Gastrocnemius medialis (tissue), 4 donors: ENCODE data around the gene AFDN.

Experiments
- POLR2A ChIP-seq, 2 donors: fragments of 450-650 bp; IDR thresholded peaks; one replicate each; pipeline ENCODE4 v1.6.1; 2017; ENCODE audit warnings: antibody characterized with exemption in 2 of 2, mild to moderate bottlenecking in 2 of 2, moderate library complexity in 2 of 2
- TF ChIP-seq, protein P1 (sequence below), 5 experiments: fragments of 450-650 bp in 3 of 5; fragments of 200-600 bp in 2 of 5; sonication (generic) in 2 of 5; IDR thresholded peaks in 4 of 5; conservative IDR thresholded peaks in 1 of 5; 1 replicate in 4 of 5; 2 replicates in 1 of 5; pipeline ENCODE4 v1.5.1; 2016 to 2019; ENCODE audit warnings: antibody characterized with exemption in 5 of 5, mild to moderate bottlenecking in 3 of 5, moderate library complexity in 3 of 5

DNA sequence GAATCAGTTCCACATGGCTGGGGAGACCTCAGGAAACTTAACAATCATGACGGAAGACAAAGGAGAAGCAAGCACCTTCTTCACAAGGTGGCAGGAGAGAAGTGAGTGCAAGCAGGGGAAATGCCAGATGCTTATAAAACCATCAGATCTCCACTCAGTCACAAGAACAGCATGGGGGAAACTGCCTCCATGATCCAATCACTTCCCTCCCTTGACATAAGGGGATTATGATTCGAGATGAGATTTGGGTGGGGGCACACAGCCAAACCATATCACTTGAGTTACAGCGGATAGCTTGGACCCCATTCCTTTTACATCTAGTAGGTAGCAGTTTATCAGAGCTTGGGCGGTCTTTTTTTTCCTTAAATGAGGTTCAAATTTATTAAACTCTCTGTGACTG is 19.1 kb downstream of the AFDN start:
- no peak for TF ChIP-seq POLR2A (IDR thresholded peaks at IDR 0.05)
- TF ChIP-seq, protein P1, sequence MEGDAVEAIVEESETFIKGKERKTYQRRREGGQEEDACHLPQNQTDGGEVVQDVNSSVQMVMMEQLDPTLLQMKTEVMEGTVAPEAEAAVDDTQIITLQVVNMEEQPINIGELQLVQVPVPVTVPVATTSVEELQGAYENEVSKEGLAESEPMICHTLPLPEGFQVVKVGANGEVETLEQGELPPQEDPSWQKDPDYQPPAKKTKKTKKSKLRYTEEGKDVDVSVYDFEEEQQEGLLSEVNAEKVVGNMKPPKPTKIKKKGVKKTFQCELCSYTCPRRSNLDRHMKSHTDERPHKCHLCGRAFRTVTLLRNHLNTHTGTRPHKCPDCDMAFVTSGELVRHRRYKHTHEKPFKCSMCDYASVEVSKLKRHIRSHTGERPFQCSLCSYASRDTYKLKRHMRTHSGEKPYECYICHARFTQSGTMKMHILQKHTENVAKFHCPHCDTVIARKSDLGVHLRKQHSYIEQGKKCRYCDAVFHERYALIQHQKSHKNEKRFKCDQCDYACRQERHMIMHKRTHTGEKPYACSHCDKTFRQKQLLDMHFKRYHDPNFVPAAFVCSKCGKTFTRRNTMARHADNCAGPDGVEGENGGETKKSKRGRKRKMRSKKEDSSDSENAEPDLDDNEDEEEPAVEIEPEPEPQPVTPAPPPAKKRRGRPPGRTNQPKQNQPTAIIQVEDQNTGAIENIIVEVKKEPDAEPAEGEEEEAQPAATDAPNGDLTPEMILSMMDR (IDR thresholded peaks at IDR 0.05 in 4 of 5, conservative IDR thresholded peaks at IDR 0.05 in 1 of 5) = no peak
